ENCODE data around the gene NRG2.

GRCh38 chr5:139855946-139856540 lies 187.1 kb downstream of the NRG2 start:
- TF ChIP-seq CTCF (IDR thresholded peaks at IDR 0.05; ENCODE audit: insufficient read depth, low read length, poor library complexity, severe bottlenecking) (no peak), EZH2phosphoT487 (conservative IDR thresholded peaks at IDR 0.05; ENCODE audit: low read length) (no peak)
